Measurements from ENCODE around the gene ACYP1.

ACYP1 gene

GRCh38 chr14:75030147-75030546, 33.7 kb downstream of the ACYP1 start:
- no peak for DNase-seq

- DNase-seq, result no peak
These were observed 37.9 kb downstream of the ACYP1 start for GRCh38 chr14:75025876-75026275.

- no peak for DNase-seq
These were observed 38.7 kb downstream of the ACYP1 start for GRCh38 chr14:75025082-75025481.

- DNase-seq, result no peak
These were observed 40.7 kb downstream of the ACYP1 start for GRCh38 chr14:75023108-75023507.

GRCh38 chr14:75022655-75023054, 41.2 kb downstream of the ACYP1 start:
- no peak for DNase-seq

- no peak for DNase-seq
These were observed 45.1 kb downstream of the ACYP1 start for GRCh38 chr14:75018694-75019093.

- DNase-seq, result no peak
These were observed 47.0 kb downstream of the ACYP1 start for GRCh38 chr14:75016815-75017214.

GRCh38 chr14:75015496-75015895, 48.3 kb downstream of the ACYP1 start:
- no peak for DNase-seq

GRCh38 chr14:75013290-75013689, 50.5 kb downstream of the ACYP1 start:
- no peak for DNase-seq

- DNase-seq, result no peak
These were observed 52.3 kb downstream of the ACYP1 start for GRCh38 chr14:75011356-75011994.

GRCh38 chr14:75010472-75011093, 53.2 kb downstream of the ACYP1 start:
- no peak for DNase-seq

- DNase-seq, result no peak
These were observed 54.6 kb downstream of the ACYP1 start for GRCh38 chr14:75009176-75009575.

GRCh38 chr14:75005357-75005756, 58.5 kb downstream of the ACYP1 start:
- DNase-seq, result no peak

GRCh38 chr14:75003250-75004027, 60.4 kb downstream of the ACYP1 start:
- DNase-seq, result no peak

All from activated T-cell treated with anti-CD3 and anti-CD28 coated beads, Interleukin-2, amount 50 U/mL, for 1 hour (primary cell).